GM12878 (cell line): Measurements from ENCODE around the gene SGIP1. TPM values are rescaled to one million over a fixed set of nuclear protein-coding genes. Genes with fewer than 3 reads are reported as not detected.

Experiments used
- ATAC-seq: fragments of 200-7000 bp; cut with Tn5 transposase; 3 replicates; pipeline ENCODE4 v1.9.1; 2020; ENCODE audit warnings: mild to moderate bottlenecking, moderate library complexity
- BruUV-seq: library from RNA; stranded (reverse); fragments of 400-500 nt; replicated peaks from 2 replicates; lab custom pipeline; 2021; lab: Mats Ljungman, UMichigan
- CTCF ChIA-PET: fragments of 300-600 bp; sonication (Branson Sonifier 250); formaldehyde crosslinking; extraction: SDS; loops from one replicate; lab custom pipeline; 2021; ENCODE audit warnings: inconsistent platforms; lab: Yijun Ruan, JAX
- POLR2A ChIA-PET: fragments of 350-600 bp; formaldehyde crosslinking; extraction: SDS; loops from one replicate; lab custom pipeline; 2021; ENCODE audit warnings: inconsistent platforms; lab: Charles Lee
- RAD21 ChIA-PET: fragments of 300-600 bp; sonication (Branson Sonifier 250); formaldehyde crosslinking; loops from one replicate; lab custom pipeline; 2023; ENCODE audit warnings: antibody characterized with exemption; ENCODE audit not compliant: unreplicated experiment; lab: Charles Lee
- SMC1A ChIA-PET: fragments of 300-600 bp; sonication (Branson Sonifier 250); formaldehyde crosslinking; loops from one replicate; lab custom pipeline; 2023; ENCODE audit not compliant: unreplicated experiment, uncharacterized antibody; lab: Charles Lee
- DNase-seq: peaks from one replicate; pipeline ENCODE4 v3.0.0-alpha.2; 2011; ENCODE audit warnings: low read depth, low spot score
- FAIRE-seq: peaks from 3 replicates; lab custom pipeline; 2011; peaks lifted over from hg19 to GRCh38; lab: Jason Lieb, UNC
- H2AFZ ChIP-seq: 2 replicates; pipeline ENCODE4 v1.6.0; 2011; ENCODE audit warnings: low read depth, low read length, control low read depth; ENCODE audit not compliant: control insufficient read depth
- H3K27ac ChIP-seq: 2 replicates; pipeline ENCODE4 v1.5.1; 2011; ENCODE audit warnings: control low read depth; ENCODE audit not compliant: control insufficient read depth, insufficient read depth
- H3K27me3 ChIP-seq, 2 experiments: replicated peaks in 1 of 2; 2 replicates each; pipeline versions ENCODE4 v1.6.0 to v1.6.1; 2011; ENCODE audit warnings: low read length in 1 of 2; ENCODE audit not compliant: control insufficient read depth in 2 of 2, insufficient read depth in 2 of 2
- H3K36me3 ChIP-seq, 2 experiments: 2 replicates each; pipeline ENCODE4 v1.5.1; 2011; ENCODE audit warnings: low read length in 1 of 2; ENCODE audit not compliant: control insufficient read depth in 2 of 2, insufficient read depth in 2 of 2
- H3K4me1 ChIP-seq: 2 replicates; pipeline ENCODE4 v1.6.1; 2011; ENCODE audit warnings: mild to moderate bottlenecking, low read length, moderate library complexity, mixed read lengths; ENCODE audit not compliant: control insufficient read depth, insufficient read depth
- H3K4me2 ChIP-seq: 2 replicates; pipeline ENCODE4 v1.6.0; 2011; ENCODE audit warnings: control low read depth; ENCODE audit not compliant: control insufficient read depth, insufficient read depth
- H3K4me3 ChIP-seq: fragments of 200-600 bp; sonication (generic); 2 replicates; pipeline ENCODE4 v1.5.1; 2016
- H3K79me2 ChIP-seq: 2 replicates; pipeline ENCODE4 v1.6.0; 2011; ENCODE audit warnings: low read length; ENCODE audit not compliant: control insufficient read depth, insufficient read depth
- H3K9ac ChIP-seq: 2 replicates; pipeline ENCODE4 v1.8.0; 2011; ENCODE audit warnings: low read length, control low read depth, mixed read lengths; ENCODE audit not compliant: control insufficient read depth, insufficient read depth
- H3K9me3 ChIP-seq: replicated peaks from 3 replicates; pipeline ENCODE4 v1.5.1; 2011; ENCODE audit warnings: mild to moderate bottlenecking, low read length; ENCODE audit not compliant: control insufficient read depth, insufficient read depth
- H4K20me1 ChIP-seq: 2 replicates; pipeline ENCODE4 v1.6.0; 2011; ENCODE audit not compliant: control insufficient read depth, insufficient read depth
- BCL11A ChIP-seq: IDR thresholded peaks from 2 replicates; pipeline ENCODE4 v1.6.1; 2011; ENCODE audit warnings: low read depth, low read length
- CBFB ChIP-seq: IDR thresholded peaks from 2 replicates; pipeline ENCODE4 v1.6.1; 2016; ENCODE audit warnings: antibody characterized with exemption, low read depth
- CEBPZ ChIP-seq: fragments of 150-350 bp; IDR thresholded peaks from 2 replicates; pipeline ENCODE4 v1.6.1; 2016; ENCODE audit warnings: low read depth, low read length
- CTCF ChIP-seq, 3 experiments: IDR thresholded peaks in 2 of 3; conservative IDR thresholded peaks in 1 of 3; 2 replicates each; pipeline ENCODE4 v1.5.1; 2011; ENCODE audit warnings: low read depth in 3 of 3, low read length in 3 of 3, mild to moderate bottlenecking in 3 of 3, control low read depth in 2 of 3, moderate library complexity in 2 of 3, inconsistent platforms in 1 of 3, mixed read lengths in 1 of 3; ENCODE audit not compliant: control insufficient read depth in 2 of 3, insufficient read depth in 1 of 3; ENCODE audit errors: extremely low read depth in 1 of 3
- E4F1 ChIP-seq: fragments of 450-650 bp; IDR thresholded peaks from 2 replicates; pipeline ENCODE4 v1.6.1; 2018; ENCODE audit warnings: borderline replicate concordance, mild to moderate bottlenecking; ENCODE audit not compliant: partially characterized antibody
- EED ChIP-seq: sonication (generic); IDR thresholded peaks from 2 replicates; pipeline ENCODE4 v1.6.1; 2016; ENCODE audit warnings: antibody characterized with exemption, low read depth
- EGR1 ChIP-seq, 2 experiments: IDR thresholded peaks; 1 replicate in 1 of 2; 2 replicates in 1 of 2; pipeline ENCODE4 v1.6.1; 2011 to 2012; ENCODE audit warnings: low read depth in 2 of 2, low read length in 2 of 2, borderline replicate concordance in 1 of 2, mild to moderate bottlenecking in 1 of 2, moderate library complexity in 1 of 2
- HSF1 ChIP-seq: fragments of 150-350 bp; IDR thresholded peaks from 2 replicates; pipeline ENCODE4 v1.6.1; 2014; ENCODE audit warnings: mild to moderate bottlenecking, low read depth, low read length
- KAT2A ChIP-seq: conservative IDR thresholded peaks from 2 replicates; pipeline ENCODE4 v1.6.1; 2011; ENCODE audit warnings: low read depth, low read length; ENCODE audit not compliant: control insufficient read depth
- NBN ChIP-seq: fragments of 450-650 bp; IDR thresholded peaks from 2 replicates; pipeline ENCODE4 v1.6.1; 2016
- NR2C1 ChIP-seq: fragments of 450-650 bp; IDR thresholded peaks from 2 replicates; pipeline ENCODE4 v1.6.1; 2017; ENCODE audit warnings: antibody characterized with exemption, mild to moderate bottlenecking, moderate library complexity
- PML ChIP-seq: IDR thresholded peaks from 2 replicates; pipeline ENCODE4 v1.6.1; 2012; ENCODE audit warnings: low read length, inconsistent platforms
- SRF ChIP-seq, 2 experiments: IDR thresholded peaks; 2 replicates each; pipeline ENCODE4 v1.6.1; 2011; ENCODE audit warnings: low read depth in 2 of 2, low read length in 2 of 2, mild to moderate bottlenecking in 1 of 2, moderate library complexity in 1 of 2
- SUZ12 ChIP-seq: fragments of 200-600 bp; sonication (generic); IDR thresholded peaks from one replicate; pipeline ENCODE4 v1.6.1; 2018; ENCODE audit warnings: antibody characterized with exemption, mild to moderate bottlenecking; ENCODE audit not compliant: unreplicated experiment
- TBL1XR1 ChIP-seq: IDR thresholded peaks from 2 replicates; pipeline ENCODE4 v1.6.1; 2012; ENCODE audit warnings: low read depth, low read length, improper control_type of control experiment
- ZNF24 ChIP-seq: fragments of 450-650 bp; IDR thresholded peaks from 2 replicates; pipeline ENCODE4 v1.6.1; 2017; ENCODE audit warnings: antibody characterized with exemption, mild to moderate bottlenecking
- WGBS: methylation state at CpG from one replicate; pipeline ENCODE4 v1.1.6; 2016; ENCODE audit warnings: low lambda C conversion rate; ENCODE audit not compliant: insufficient replicate concordance, insufficient coverage; ENCODE audit errors: missing lambda C conversion rate; 5-methylcytosine and 5-hydroxymethylcytosine counted together
- in situ Hi-C: fragments of 300-500 bp; cut with MboI; formaldehyde crosslinking; loops from 9 replicates; pipeline ENCODE4 v1.14.3; 2018; ENCODE audit warnings: mixed read lengths
- intact Hi-C: fragments of 100-400 bp; cut with micrococcal nuclease; formaldehyde crosslinking; loops from one replicate; pipeline ENCODE4 v1.14.2; 2022; ENCODE audit not compliant: unreplicated experiment
- polyA plus RNA-seq, 11 experiments: library from polyadenylated mRNA; depleted of rRNA in 4 of 11; unstranded in 6 of 11; stranded (reverse) in 5 of 11; fragments of >200 nt; fragmentation: Nextera tagmentation in 4 of 11; fragmentation: Illumina TruSeq in 1 of 11; extraction: Ambion mirVana in 4 of 11; extraction: Trizol in 1 of 11; gene quantifications; 1 replicate in 1 of 11; 2 replicates in 10 of 11; pipeline versions ENCODE4 v1.2.1 to v1.2.3, GENCODE V29; 2011 to 2016; ENCODE audit warnings: inconsistent platforms in 2 of 11, missing spikeins in 2 of 11, low read depth in 1 of 11
- total RNA-seq, 4 experiments: library from RNA; depleted of rRNA in 3 of 4; stranded (reverse); fragments of >200 nt in 3 of 4; fragmentation: Illumina TruSeq in 1 of 4; extraction: Trizol in 1 of 4; gene quantifications; 2 replicates each; pipeline versions ENCODE4 v1.2.1 to v1.2.3, GENCODE V29; 2013 to 2021

SGIP1 gene
- total and polyA plus RNA-seq, 10 of the 15 experiments (the other 5 are each of a cell fraction or from before 2014, with no cell fraction given) = 0.15 TPM; not detected in 9

GRCh38 chr1:66745451-66745850 lies 211.5 kb downstream of the SGIP1 start:
- CTCF ChIA-PET = no interaction called here
- no peak overlapping the region for H2AFZ ChIP-seq
- H3K27me3 ChIP-seq = 0 out of 4 replicates have a peak, but pooled peaks cover 0 to under 1% of the 10 kb centered on the region in 2 experiments
- in situ Hi-C loops = no loop called here
- TF ChIP-seq CTCF (IDR thresholded peaks at IDR 0.05 in 2 of 3, conservative IDR thresholded peaks at IDR 0.05 in 1 of 3; ENCODE audit: control insufficient read depth in 2 of 3, extremely low read depth in 1 of 3, insufficient read depth in 1 of 3, low read depth in 3 of 3, low read length in 3 of 3) (no peak), SUZ12 (no peak), EGR1 (IDR thresholded peaks at IDR 0.05; ENCODE audit: borderline replicate concordance in 1 of 2, low read depth in 2 of 2, low read length in 2 of 2) (no peak), EED (no peak), NR2C1 (no peak), BCL11A (no peak), CBFB (no peak), HSF1 (no peak), NBN (no peak), CEBPZ (no peak), E4F1 (no peak), ZNF24 (no peak), PML (no peak), SRF (IDR thresholded peaks at IDR 0.05; ENCODE audit: low read depth in 2 of 2, low read length in 2 of 2) (no peak), TBL1XR1 (no peak), KAT2A (no peak)
- H3K9me3 ChIP-seq = no peaks in the 10 kb centered on the region
- H3K4me1 ChIP-seq = no peaks in the 10 kb centered on the region
- H3K27ac ChIP-seq = no peak overlapping the region
- 2% methylated on average over 2 of the region's 2 CpGs for WGBS
- no peaks in the 10 kb centered on the region for H4K20me1 ChIP-seq
- no peak overlapping the region for H3K9ac ChIP-seq
- ATAC-seq = no peak
- POLR2A ChIA-PET = no interaction called here
- no peaks in the 10 kb centered on the region for H3K79me2 ChIP-seq
- SMC1A ChIA-PET = interaction anchor here (1.0 kb wide), 1 partner anchor 489 kb away, joined by 3 read pairs; no protein-coding TSS in a partner anchor
- H3K4me3 ChIP-seq = no peak overlapping the region
- H3K4me2 ChIP-seq = no peak overlapping the region
- intact Hi-C loops = no loop called here
- RAD21 ChIA-PET = no interaction called here
- no TSS peak for BruUV-seq
- no peak for FAIRE-seq
- H3K36me3 ChIP-seq = no peaks in the 10 kb centered on the region
- DNase-seq = no peak
